Superior temporal gyrus (tissue), 1 donor: ENCODE measurements around the gene FOXN3.
A peak's percentile ranks its signal among the peaks of the same experiment; 100 is the strongest.

Experiments used
- DNase-seq: peaks from one replicate; pipeline ENCODE4 v3.0.0-alpha.2; 2016; ENCODE audit errors: extremely low spot score

FOXN3 gene

DNA sequence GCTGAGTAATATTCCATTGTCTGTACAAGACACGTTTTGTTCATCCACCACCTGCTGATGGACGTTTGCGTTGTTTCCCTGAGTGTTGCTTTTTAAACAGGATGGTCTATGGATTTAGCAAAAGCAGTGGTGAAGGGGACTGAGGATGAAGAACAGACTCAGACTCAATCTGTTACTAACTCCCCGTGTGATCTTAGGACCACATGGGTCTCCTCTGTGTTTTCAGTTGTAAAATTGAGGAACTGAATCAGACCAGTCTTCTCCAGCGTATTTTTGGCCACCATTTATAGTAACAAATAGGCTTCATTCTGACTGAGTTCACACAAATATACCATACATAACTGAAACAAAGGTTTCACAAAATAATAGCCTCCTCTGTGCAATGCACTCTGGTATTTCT, 85.6 kb downstream of the FOXN3 start:
- no peak for DNase-seq

DNA sequence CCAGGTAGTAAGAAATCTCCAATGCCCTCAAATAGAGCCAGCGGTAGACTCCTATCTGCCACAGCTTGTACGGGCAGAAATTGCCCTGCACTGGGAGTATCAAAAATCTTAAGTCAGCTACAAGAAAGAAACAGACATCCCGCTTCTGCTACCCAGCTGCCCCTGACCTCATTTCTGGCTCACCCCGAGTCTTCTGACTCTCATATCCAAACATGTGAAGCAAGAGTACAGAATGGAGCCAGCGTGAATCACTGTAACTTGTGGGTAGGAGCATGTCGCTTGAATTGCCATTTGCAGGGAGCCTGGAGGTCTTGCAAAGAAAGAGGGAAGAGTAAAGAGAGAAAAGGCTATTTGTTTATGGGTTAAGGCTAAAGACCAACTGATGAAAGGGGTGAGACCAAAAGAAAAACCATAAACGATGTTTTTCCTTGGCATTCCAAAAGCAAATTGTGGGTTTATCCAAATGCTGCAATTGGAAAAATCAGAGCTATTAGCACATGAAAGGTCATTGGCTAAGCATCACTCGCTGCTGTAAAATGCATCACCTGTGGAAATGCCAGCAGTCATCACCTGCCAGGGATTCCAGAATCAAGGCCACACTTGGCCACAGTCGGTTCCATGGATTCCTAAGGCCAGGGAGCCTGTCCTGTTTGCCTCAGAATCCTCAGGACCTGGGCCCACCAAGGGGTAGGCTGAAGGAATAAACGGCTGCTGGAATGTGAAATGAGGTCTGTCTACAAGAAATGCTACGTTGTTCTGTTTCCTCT, 86.6 kb downstream of the FOXN3 start:
- DNase-seq = no peak

- DNase-seq = no peak
These were observed 89.2 kb downstream of the FOXN3 start for GRCh38 chr14:89327771-89328212.

GRCh38 chr14:89325959-89326358, 91.1 kb downstream of the FOXN3 start:
- no peak for DNase-seq

- DNase-seq = no peak
These were observed 91.6 kb downstream of the FOXN3 start for GRCh38 chr14:89325299-89325883.

DNA sequence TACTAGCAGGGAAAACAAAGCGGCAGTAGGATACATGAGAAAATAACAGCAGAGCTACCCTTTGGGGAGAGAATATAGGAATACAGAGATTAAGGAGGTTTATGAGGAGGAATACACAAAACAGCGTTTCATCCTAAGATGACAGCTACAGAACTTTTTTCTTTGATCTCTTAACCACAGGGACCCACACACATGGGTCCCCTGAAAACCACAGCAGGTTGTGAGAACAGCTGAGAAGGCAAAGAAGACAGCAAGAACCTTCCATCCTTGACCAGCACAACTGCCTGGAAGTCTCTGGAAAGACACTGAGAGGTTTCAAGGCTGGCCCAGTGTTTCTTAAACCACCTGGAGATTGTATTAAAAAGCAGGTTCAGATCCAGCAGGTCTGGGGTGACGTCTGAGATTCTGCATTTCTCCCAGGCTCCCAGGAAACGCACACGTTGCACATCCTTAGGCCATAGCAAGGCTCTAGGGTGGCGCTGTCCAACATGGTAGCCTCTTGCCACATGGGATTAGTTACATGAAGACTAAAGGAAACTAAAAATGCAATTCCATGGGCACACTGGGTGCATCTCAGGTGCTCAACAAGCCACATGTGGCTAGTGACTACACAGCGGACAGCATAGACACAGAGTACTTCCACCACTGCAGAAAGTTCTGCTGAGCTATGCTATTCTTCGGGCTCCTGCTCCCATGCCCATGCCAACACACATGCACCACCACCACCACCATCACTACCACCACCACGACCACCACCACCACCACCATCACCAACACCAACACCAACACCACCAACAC, 92.3 kb downstream of the FOXN3 start:
- DNase-seq = no peak

GRCh38 chr14:89320381-89321000, 96.5 kb downstream of the FOXN3 start:
- no peak for DNase-seq

- DNase-seq = no peak
These were observed 97.3 kb downstream of the FOXN3 start for GRCh38 chr14:89319687-89320086.

GRCh38 chr14:89317051-89317691, 99.9 kb downstream of the FOXN3 start:
- no peak for DNase-seq

- peak; percentile 38 for DNase-seq
These were observed 101.3 kb downstream of the FOXN3 start for GRCh38 chr14:89315493-89316470.

DNA sequence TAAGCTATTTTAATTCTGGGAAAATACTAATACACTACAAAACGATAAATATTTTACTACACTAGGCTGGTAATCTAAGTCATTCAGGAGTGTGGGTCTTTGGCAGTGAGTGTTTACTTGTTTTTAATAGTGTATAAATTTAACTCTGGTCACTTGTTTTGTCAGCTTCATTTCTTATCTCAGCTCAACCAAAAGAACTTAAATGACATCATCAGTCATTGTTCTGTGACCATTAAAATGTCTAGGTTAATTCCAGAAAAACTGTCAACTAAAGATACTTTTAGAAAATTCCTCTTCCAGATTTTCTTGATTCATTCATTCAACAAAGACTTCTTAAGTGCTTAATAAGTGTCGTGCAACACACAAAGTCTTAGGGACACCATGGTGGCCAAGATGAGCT, 102.8 kb downstream of the FOXN3 start:
- DNase-seq = no peak

DNA sequence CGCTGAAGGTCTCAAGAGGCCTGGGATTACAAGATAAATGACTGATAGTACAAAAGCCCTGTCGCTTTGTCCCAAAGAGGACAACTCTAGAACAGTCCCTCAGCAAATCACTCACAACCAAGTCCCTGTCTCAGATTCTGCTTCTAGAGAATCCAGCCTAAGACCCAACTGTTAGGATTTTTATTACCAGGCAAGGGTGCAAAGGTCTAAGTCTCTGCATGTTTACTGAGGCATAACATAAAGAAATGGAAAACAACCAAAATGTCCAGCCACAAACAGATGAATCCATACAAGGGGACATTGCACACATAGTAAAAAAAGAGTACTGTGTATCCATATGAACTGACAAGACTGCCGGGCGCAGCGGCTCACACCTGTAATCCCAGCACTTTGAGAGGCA, 104.1 kb downstream of the FOXN3 start:
- no peak for DNase-seq

DNA sequence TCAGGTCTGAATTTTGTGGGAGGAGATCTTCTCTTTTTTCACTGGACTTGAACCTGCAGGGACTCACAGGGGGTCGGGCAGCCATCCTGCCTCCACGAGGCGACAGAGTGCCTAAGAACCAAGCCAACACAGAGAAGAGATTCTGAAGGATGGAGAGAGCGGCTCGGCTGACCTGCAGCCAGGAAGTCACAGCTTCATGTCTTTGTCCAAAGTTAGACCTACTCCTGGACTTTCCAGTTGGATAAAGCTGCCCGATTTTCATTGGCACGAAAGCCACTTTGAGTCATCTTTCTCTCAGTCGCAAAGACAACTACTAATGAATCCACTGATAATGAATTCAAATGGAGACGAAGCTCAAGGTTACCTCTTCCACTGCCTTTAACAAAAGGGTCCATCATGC, 106.8 kb downstream of the FOXN3 start:
- no peak for DNase-seq

GRCh38 chr14:89309670-89310177, 107.3 kb downstream of the FOXN3 start:
- DNase-seq = no peak

DNA sequence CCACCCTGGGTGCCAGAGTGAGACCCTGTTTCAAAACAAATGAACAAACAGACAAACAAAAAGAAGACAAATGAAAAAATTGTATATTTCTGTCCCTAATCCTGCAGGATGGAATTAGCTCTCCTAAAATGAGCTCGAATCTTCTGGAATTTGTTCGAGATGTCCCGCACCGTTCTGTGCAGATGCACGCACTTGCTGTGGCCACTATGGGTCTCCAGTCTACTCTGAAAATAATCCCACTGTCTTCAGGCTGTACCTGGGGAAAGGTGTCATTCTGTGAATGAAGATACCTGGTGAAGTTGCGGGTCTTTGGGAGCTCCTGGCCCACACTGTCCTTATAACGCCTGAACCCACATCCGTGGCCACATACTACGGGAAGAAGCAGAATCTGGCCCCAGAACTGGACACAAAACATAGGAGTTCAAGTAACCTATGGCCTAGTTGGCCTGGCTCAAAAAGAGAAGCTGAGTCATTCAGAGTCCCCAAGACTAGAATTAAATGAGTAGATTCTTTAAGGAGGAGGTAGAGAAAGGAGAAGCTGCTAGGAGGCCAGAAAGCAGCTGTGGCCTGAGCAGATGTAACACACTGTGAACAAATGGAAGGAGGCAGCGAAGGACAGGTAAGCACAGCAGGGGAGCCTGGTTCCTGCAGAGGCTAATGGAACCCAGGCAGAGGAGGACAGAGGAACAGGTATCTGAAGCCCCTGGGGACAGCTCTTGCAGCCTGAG, 108.6 kb downstream of the FOXN3 start:
- DNase-seq = no peak

- no peak for DNase-seq
These were observed 109.6 kb downstream of the FOXN3 start for GRCh38 chr14:89307409-89307808.

DNA sequence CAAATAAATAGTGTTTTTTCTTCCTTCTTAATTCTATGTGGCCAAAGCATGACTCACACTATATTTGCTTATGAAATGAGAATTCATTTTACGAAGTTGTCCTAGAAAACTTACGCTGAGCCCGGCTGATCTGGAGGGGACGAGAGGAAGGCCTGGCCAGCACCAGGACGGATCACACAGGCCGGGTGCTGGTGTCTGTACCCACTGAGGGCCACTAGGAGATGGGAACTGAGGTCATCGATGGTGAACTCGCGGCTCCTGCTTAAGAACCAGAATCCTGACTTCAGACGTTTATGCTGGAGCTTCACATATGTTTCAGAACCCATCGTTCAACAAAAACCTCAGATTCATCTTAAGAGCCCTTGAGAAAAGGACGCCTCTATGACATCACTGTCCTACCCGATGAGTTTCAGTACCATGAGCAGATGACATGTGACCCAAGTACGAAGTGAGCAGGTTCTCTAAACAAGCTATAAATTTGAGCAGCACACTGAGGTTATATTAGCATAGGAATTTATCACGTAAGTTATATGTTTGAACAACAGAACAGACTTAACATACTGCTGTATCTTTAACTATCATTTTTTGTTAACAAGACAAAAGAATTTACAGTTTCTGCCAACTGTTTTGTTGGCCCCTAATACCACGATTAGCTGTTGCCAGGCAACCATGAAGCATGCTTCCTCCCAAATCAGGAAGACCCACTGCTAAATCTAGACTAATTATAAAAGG, 111.9 kb downstream of the FOXN3 start:
- no peak for DNase-seq

GRCh38 chr14:89304561-89304960, 112.5 kb downstream of the FOXN3 start:
- DNase-seq = no peak
